Right lobe of liver (tissue), 4 donors: Measurements from ENCODE around the gene AGO1.

Experiments used
- CTCF ChIP-seq, 4 donors: fragments of 200-600 bp in 3 of 4; fragments of 450-650 bp in 1 of 4; IDR thresholded peaks; one replicate each; pipeline versions ENCODE4 v1.5.1 to v1.8.0; 2016 to 2022; ENCODE audit warnings: antibody characterized with exemption in 4 of 4, mild to moderate bottlenecking in 2 of 4
- POLR2A ChIP-seq: fragments of 450-650 bp; IDR thresholded peaks from one replicate; pipeline ENCODE4 v1.6.1; 2017; ENCODE audit warnings: antibody characterized with exemption, mild to moderate bottlenecking
- donor health status: DM: no; HTN: no; CAD: no.
- donor health status: DM: no; HTN: no; CAD: no.
- donor health status: DM: no; HTN: yes; CAD: no.

DNA sequence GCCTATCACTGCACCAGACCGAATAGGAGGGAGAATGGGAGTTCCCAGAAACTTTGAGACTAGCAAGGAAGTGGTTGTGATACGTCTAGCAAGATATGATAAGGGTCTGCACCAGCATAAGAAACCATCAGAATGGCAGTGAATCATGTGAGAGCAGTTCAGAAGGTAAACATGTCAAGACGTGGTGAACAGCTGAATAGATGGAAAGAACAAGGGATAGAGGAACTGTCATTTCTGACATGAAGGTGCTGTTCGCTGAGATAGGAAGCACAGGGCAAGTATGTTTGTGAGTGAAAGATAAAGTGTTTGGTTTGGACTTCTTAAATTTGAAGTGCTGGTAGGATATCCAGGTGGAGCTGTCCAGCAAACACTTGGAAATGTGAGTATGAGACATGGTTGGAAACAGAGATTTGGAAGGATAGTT lies 1.1 kb upstream of the AGO1 start:
- TF ChIP-seq CTCF (IDR thresholded peaks at IDR 0.05) (no peak), POLR2A (no peak)
